ENCODE measurements around the gene ZNF732. TPM values are rescaled to one million over a fixed set of nuclear protein-coding genes. Genes with fewer than 3 reads are reported as not detected.
"Not testable (repeated sequence)": the region's sequence is repeated elsewhere in the genome, so short reads cannot be mapped to it uniquely, and the experiment has no call there.

Gene ZNF732
- total RNA-seq, 1 experiment from 2014 or later, result 0.47 TPM

GRCh38 chr4:243426-243825 is 61.8 kb downstream of the ZNF732 start:
- Mint-ChIP-seq H3K4me1 (ENCODE audit: insufficient read depth, unreplicated experiment) (peaks cover 8% of the 10 kb centered on the region), H3K4me3 (ENCODE audit: unreplicated experiment) (no peak overlapping the region), H3K9me3 (ENCODE audit: unreplicated experiment) (peaks cover 11% of the 10 kb centered on the region), H3K36me3 (ENCODE audit: insufficient read depth, unreplicated experiment) (no peaks in the 10 kb centered on the region), H3K27me3 (ENCODE audit: insufficient read depth, unreplicated experiment) (no peaks in the 10 kb centered on the region), H3K27ac (ENCODE audit: low read depth, unreplicated experiment) (no peak overlapping the region)
- BruUV-seq (replicated peaks), result no TSS peak
- ChIA-PET CTCF (no interaction called here), POLR2A (no interaction called here)
- no peak for DNase-seq (ENCODE audit: unreplicated experiment)
- no peak for TF ChIP-seq CTCF (IDR thresholded peaks at IDR 0.05; ENCODE audit: unreplicated experiment)
- intact Hi-C loops (cut with micrococcal nuclease), result no loop called here

DNA sequence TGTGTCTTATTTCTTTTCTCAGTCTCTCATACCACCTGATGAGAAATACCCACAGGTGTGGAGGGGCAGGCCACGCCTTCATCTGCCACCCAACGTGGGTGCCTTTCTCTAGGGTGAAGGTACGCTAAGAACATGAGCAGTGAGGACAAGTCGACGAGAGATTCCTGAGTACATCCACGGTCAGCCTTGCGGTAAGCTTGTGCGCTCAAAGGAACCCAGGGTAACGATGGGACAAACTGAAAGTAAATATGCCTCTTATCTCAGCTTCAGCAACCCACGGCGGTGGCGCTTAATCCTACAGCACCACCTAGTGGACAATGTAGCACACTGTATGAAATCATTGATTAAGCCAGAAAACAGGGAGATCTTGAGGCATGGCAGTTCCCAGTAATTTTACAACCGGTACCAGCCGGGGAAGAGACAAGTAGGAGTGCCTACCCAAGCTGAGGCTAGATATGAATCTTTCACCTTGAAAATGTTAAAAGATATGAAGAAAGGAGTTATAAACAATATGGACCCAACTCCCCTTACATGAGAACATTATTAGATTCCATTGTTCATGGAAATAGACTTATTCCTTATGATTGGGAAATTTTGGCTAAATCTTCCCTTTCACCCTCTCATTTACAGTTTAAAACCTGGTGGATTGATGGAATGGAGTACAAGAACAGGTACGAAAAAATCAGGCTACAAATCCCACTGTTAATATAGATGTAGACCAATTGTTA is 63.0 kb downstream of the ZNF732 start:
- Mint-ChIP-seq H3K4me1 (ENCODE audit: insufficient read depth, unreplicated experiment) (peaks cover 8% of the 10 kb centered on the region), H3K27ac (ENCODE audit: low read depth, unreplicated experiment) (no peak overlapping the region), H3K27me3 (ENCODE audit: insufficient read depth, unreplicated experiment) (no peaks in the 10 kb centered on the region), H3K9me3 (ENCODE audit: unreplicated experiment) (peaks cover 6% of the 10 kb centered on the region), H3K36me3 (ENCODE audit: insufficient read depth, unreplicated experiment) (no peaks in the 10 kb centered on the region), H3K4me3 (ENCODE audit: unreplicated experiment) (peak overlapping the region; percentile 71)
- peak; percentile 69 for TF ChIP-seq CTCF (IDR thresholded peaks at IDR 0.05; ENCODE audit: unreplicated experiment)
- no TSS peak for BruUV-seq (replicated peaks)
- ChIA-PET POLR2A (no interaction called here), CTCF (interaction anchor here (0.7 kb wide), 1 partner anchor 87 kb away, joined by 3 read pairs; no protein-coding TSS in a partner anchor)
- intact Hi-C loops (cut with micrococcal nuclease), result no loop called here
- peak; percentile 71 for DNase-seq (ENCODE audit: unreplicated experiment)

DNA sequence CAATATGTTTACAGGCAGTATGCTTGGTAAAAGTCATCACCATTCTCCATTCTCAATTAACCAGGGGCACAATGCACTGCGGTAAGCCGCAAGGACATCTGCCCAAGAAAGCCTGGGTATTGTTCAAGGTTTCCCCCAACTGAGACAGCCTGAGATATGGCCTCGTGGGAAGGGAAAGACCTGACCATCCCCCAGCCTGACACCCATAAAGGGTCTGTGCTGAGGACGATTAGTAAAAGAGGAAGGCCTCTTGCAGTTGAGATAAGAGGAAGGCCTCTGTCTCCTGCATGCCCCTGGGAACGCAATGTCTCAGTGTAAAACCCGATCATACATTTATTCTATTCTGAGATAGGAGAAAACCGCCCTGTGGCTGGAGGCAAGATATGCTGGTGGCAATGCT is 63.9 kb downstream of the ZNF732 start:
- BruUV-seq (replicated peaks); H3K4me1 Mint-ChIP-seq (ENCODE audit: insufficient read depth, unreplicated experiment); H3K27me3 Mint-ChIP-seq (ENCODE audit: insufficient read depth, unreplicated experiment); H3K27ac Mint-ChIP-seq (ENCODE audit: low read depth, unreplicated experiment); CTCF ChIA-PET; intact Hi-C loops (cut with micrococcal nuclease); POLR2A ChIA-PET; H3K9me3 Mint-ChIP-seq (ENCODE audit: unreplicated experiment); H3K36me3 Mint-ChIP-seq (ENCODE audit: insufficient read depth, unreplicated experiment); DNase-seq (ENCODE audit: unreplicated experiment); H3K4me3 Mint-ChIP-seq (ENCODE audit: unreplicated experiment): not testable (repeated sequence)

DNA sequence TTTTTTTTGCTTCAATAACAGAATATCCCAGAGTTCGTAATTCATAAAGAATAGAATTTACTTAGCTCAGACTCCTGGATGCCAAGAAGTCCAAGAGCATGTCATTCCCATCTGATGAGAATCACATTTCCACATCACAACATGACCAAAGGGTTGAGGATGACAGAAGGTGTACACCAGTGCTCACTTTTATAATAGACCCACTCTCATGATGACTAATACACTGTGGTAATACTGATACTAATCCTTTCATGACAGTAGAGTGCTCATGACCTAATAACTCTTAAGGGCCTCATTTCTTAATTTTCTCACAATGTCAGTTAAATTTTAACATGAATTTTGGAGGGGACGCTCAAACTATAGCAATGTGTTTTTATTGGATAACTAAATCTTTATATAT is 69.2 kb downstream of the ZNF732 start:
- BruUV-seq (replicated peaks), result no TSS peak
- CTCF ChIA-PET, result no interaction called here
- no peaks in the 10 kb centered on the region for H3K4me1 Mint-ChIP-seq (ENCODE audit: insufficient read depth, unreplicated experiment)
- DNase-seq (ENCODE audit: unreplicated experiment), result no peak
- intact Hi-C loops (cut with micrococcal nuclease), result no loop called here
- H3K9me3 Mint-ChIP-seq (ENCODE audit: unreplicated experiment), result peaks cover 7% of the 10 kb centered on the region
- H3K27me3 Mint-ChIP-seq (ENCODE audit: insufficient read depth, unreplicated experiment), result no peaks in the 10 kb centered on the region
- no peak overlapping the region for H3K27ac Mint-ChIP-seq (ENCODE audit: low read depth, unreplicated experiment)
- H3K4me3 Mint-ChIP-seq (ENCODE audit: unreplicated experiment), result no peak overlapping the region
- H3K36me3 Mint-ChIP-seq (ENCODE audit: insufficient read depth, unreplicated experiment), result no peaks in the 10 kb centered on the region
- no peak for TF ChIP-seq CTCF (IDR thresholded peaks at IDR 0.05; ENCODE audit: unreplicated experiment)
- POLR2A ChIA-PET, result interaction anchor here (0.9 kb wide), 1 partner anchor 69 kb away, joined by 3 read pairs; the partner anchor contains the start of gene ZNF732

Data from MCF 10A (cell line).